ENCODE results near the gene MAT2A. TPM values are rescaled to one million over a fixed set of nuclear protein-coding genes. Genes with fewer than 3 reads are reported as not detected.

Gene MAT2A
- total and polyA plus RNA-seq, 9 of the 15 experiments (the other 6 are each of a cell fraction or from before 2014, with no cell fraction given): 130 to 1,027 (median 240) TPM

- H3K9ac ChIP-seq (ENCODE audit: insufficient read depth in 1 of 2, low read depth in 2 of 2, low read length in 2 of 2): peak overlapping the region; percentile 7 to 100; a peak in 3 of 4 replicates
- DNase-seq (ENCODE audit: extremely low read depth in 1 of 4, low spot score in 3 of 4) (no peak), FAIRE-seq (no peak), ATAC-seq (no peak)
- BruUV-seq (replicated peaks): no TSS peak
- ChIA-PET CTCF (ENCODE audit: low intra/inter-chr PET ratio) (interaction anchor here (1.4 kb wide), 1 partner anchor 121 kb away, joined by 7 read pairs; no protein-coding TSS in a partner anchor), POLR2A (interaction anchor here (0.6 to 24.3 kb wide), 19 partner anchors 10 to 210 kb away, joined by 4 to 1576 read pairs (median 7); partner anchors contain the start of genes CAPG, GGCX, SH2D6 and VAMP8)
- in situ Hi-C loops (cut with MboI): no loop called here
- no peaks in the 10 kb centered on the region for H3K9me3 ChIP-seq (replicated peaks; ENCODE audit: control insufficient read depth, insufficient read depth, low read depth, low read length)
- H3K27me3 ChIP-seq (ENCODE audit: control insufficient read depth in 2 of 2, insufficient read depth in 2 of 2, low read length in 2 of 2): no peaks in the 10 kb centered on the region
- peak overlapping the region; percentile 98 for H3K4me2 ChIP-seq (ENCODE audit: insufficient read depth, low read length)
- H2AFZ ChIP-seq (ENCODE audit: low read depth, low read length): no peak overlapping the region
- intact Hi-C loops (cut with micrococcal nuclease): no loop called here
- peaks cover 36% of the 10 kb centered on the region for H4K20me1 ChIP-seq (replicated peaks; ENCODE audit: control insufficient read depth, insufficient read depth, low read length)
- H3K27ac ChIP-seq (ENCODE audit: extremely low read depth, low read depth, low read length): no peak overlapping the region; the same call in 1 of the 3 replicates
- 18% methylated on average over 4 of the region's 4 CpGs for WGBS (ENCODE audit: insufficient coverage, low coverage, missing lambda C conversion rate)
- peaks cover 3% of the 10 kb centered on the region for H3K9me1 ChIP-seq (ENCODE audit: control insufficient read depth, insufficient read depth, low read length)
- H3K4me3 ChIP-seq: peak overlapping the region; percentile 68
- H3K36me3 ChIP-seq (ENCODE audit: control insufficient read depth, insufficient read depth, low read length): peaks cover 65% of the 10 kb centered on the region
- H3K4me1 ChIP-seq (replicated peaks in 1 of 2; ENCODE audit: control insufficient read depth in 2 of 2, insufficient read depth in 2 of 2, low read length in 2 of 2): peaks cover 9 to 24% of the 10 kb centered on the region in 2 experiments
- peaks cover 69% of the 10 kb centered on the region for H3K79me2 ChIP-seq (ENCODE audit: control insufficient read depth, insufficient read depth, low read length)
- no peak for TF ChIP-seq BMI1 (IDR thresholded peaks at IDR 0.05; ENCODE audit: low read length)
- no peak for TF ChIP-seq FOXK1 (CRISPR knock-in tag; IDR thresholded peaks at IDR 0.05; ENCODE audit: borderline replicate concordance)
- no peak for TF ChIP-seq YBX1 (IDR thresholded peaks at IDR 0.05)
- TF ChIP-seq STAG1 (CRISPR knock-in tag; IDR thresholded peaks at IDR 0.05; ENCODE audit: borderline replicate concordance): no peak
- no peak for TF ChIP-seq FOXM1 (IDR thresholded peaks at IDR 0.05; ENCODE audit: low read depth)
- no peak for TF ChIP-seq FOXM1 (CRISPR knock-in tag; IDR thresholded peaks at IDR 0.05; ENCODE audit: low read depth)
- TF ChIP-seq SAFB2 (IDR thresholded peaks at IDR 0.05; ENCODE audit: borderline replicate concordance, low read depth, low read length, severe bottlenecking): no peak
- no peak for TF ChIP-seq MLX (CRISPR knock-in tag; conservative IDR thresholded peaks at IDR 0.05)
- no peak for TF ChIP-seq POLR3A (IDR thresholded peaks at IDR 0.05; ENCODE audit: borderline replicate concordance, extremely low read depth, insufficient read depth, insufficient read length)
- no peak for TF ChIP-seq RCOR1 (IDR thresholded peaks at IDR 0.05; ENCODE audit: borderline replicate concordance in 1 of 2, low read depth in 2 of 2, low read length in 2 of 2)
- no peak for TF ChIP-seq ZSCAN32 (CRISPR knock-in tag; IDR thresholded peaks at IDR 0.05)
- TF ChIP-seq NFIC (IDR thresholded peaks at IDR 0.05): no peak
- no peak for TF ChIP-seq SLC30A9 (CRISPR knock-in tag; IDR thresholded peaks at IDR 0.05)
- TF ChIP-seq CCAR2 (IDR thresholded peaks at IDR 0.05; ENCODE audit: low read depth, low read length): no peak
- peak; percentile 31 for TF ChIP-seq CHD1 (IDR thresholded peaks at IDR 0.05; ENCODE audit: low read length)
- TF ChIP-seq ARID1B (IDR thresholded peaks at IDR 0.05): no peak
- no peak for TF ChIP-seq PKNOX1 (IDR thresholded peaks at IDR 0.05)
- TF ChIP-seq RBFOX2 (IDR thresholded peaks at IDR 0.05; ENCODE audit: low read depth, low read length): peak; percentile 54
- TF ChIP-seq KAT2B (IDR thresholded peaks at IDR 0.05; ENCODE audit: low read depth, low read length): no peak
- no peak for TF ChIP-seq ZNF639 (CRISPR knock-in tag; conservative IDR thresholded peaks at IDR 0.05 in 1 of 2, IDR thresholded peaks at IDR 0.05 in 1 of 2)
- TF ChIP-seq MAFF (IDR thresholded peaks at IDR 0.05; ENCODE audit: low read length): no peak
- TF ChIP-seq NR1H2 (CRISPR knock-in tag; IDR thresholded peaks at IDR 0.05): no peak
These were observed 2.3 kb downstream of the MAT2A start for GRCh38 chr2:85541262-85541661.

All from K562 (cell line).